NCI-H345 treated with DMSO at 0.1 percent for 48 hours (cell line): ENCODE data around the gene TCHP.
"Not testable (repeated sequence)": the region's sequence is repeated elsewhere in the genome, so short reads cannot be mapped to it uniquely, and the experiment has no call there.

ENCODE experiments used
- DNase-seq: peaks from one replicate; lab custom pipeline; 2025; ENCODE audit not compliant: unreplicated experiment; lab: John Stamatoyannopoulos, UW

The TCHP gene

DNA sequence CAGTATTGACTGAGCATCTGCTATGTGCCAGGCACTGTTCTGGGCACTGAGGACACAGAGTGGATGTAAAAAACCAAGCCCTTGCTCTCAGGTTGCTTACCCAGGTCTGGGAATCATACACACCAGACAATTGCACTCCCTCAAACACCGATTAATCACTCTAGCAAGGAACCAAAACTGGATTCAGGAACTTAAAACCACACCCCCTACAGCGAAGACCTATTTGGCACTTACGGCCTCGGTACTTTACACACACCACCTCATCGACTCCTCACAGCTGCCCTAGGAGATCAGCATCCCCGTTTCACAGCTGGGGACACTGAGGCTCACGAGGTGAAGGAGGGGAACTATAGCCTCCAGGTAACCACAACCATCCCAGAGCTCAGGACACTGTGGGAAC, 21.3 kb upstream of the TCHP start:
- no peak for DNase-seq

GRCh38 chr12:109879351-109880042, 20.6 kb upstream of the TCHP start:
- no peak for DNase-seq

- DNase-seq: peak; percentile 82
Observed at GRCh38 chr12:109880043-109880931, 19.8 kb upstream of the TCHP start, which contains the start of gene GLTP. GLTP (minus strand) TSS chr12:109880541; CDS start chr12:109880374, 167 bp downstream.

DNA sequence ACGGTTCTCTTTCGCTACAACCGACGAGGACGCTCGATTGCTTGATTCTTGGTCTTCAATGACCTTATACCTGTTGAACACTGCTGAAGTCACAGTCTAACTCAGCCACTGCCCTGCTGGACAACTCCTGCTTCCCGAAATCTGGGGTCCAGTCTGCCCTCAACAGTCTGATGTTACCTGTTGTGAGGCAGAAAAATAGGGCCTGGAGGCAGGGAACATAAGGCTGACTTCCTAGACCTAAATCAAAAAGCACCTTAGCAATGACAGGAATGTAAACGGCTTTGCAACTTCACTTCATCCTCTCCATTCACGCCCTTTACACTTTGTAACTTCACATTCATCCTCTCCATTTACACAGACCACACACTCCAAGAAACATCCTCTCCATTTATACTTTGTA, 19.1 kb upstream of the TCHP start:
- DNase-seq: no peak

DNA sequence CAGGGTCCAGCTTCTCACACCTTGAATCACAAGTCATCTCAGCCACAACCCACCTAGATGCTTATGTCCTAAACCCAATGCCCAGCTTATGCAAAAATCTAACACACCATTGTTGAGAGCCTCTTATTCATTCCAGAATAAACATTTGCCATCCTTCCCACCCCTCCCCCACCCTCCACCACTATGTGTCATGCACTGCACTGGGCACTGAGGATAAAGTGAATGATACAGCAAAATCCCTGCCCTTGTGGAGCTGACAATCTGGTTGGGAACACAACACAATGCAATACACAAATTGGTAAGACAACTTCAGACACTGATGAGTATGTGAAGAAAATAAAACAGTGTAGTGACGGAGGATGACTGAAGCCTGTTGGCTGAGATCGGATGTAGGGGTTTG, 18.3 kb upstream of the TCHP start:
- no peak for DNase-seq

DNA sequence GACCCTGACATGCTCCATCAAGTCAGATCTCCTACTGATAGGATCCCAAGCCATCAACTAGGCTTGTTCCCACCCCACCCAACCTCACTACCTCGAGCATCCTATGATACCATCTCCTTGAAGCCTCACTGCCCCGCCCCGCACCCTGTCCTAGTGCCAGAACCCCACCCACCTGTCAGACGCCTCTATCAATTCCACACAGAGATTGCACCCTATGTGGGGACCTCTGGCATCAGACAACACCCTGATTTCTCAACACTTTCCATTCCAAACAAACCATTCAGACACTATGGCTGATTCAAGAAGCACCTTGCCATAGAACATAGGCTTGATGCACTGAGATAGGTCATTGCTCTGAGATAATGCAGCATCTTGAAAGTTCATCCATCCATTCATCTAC, 16.6 kb upstream of the TCHP start:
- no peak for DNase-seq

DNA sequence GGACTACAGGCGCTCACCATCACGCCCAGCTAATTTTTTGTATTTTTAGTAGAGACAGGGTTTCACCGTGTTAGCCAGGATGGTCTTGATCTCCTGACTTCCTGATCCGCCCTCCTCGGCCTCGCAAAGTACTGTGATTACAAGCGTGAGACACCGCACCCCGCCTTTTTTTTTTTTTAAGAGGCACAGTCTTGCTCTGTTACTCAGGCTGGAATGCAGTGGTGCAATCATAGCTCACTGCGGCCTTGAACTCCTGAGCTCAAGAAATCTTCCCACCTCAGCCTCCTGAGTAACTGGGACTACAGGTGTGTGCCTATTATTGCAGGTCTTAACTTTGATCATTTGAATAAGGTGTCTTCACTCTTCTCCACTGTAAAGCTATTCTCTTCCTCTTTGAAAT, 14.5 kb upstream of the TCHP start:
- DNase-seq: no peak

GRCh38 chr12:109888179-109889020, 11.7 kb upstream of the TCHP start:
- DNase-seq: no peak

DNA sequence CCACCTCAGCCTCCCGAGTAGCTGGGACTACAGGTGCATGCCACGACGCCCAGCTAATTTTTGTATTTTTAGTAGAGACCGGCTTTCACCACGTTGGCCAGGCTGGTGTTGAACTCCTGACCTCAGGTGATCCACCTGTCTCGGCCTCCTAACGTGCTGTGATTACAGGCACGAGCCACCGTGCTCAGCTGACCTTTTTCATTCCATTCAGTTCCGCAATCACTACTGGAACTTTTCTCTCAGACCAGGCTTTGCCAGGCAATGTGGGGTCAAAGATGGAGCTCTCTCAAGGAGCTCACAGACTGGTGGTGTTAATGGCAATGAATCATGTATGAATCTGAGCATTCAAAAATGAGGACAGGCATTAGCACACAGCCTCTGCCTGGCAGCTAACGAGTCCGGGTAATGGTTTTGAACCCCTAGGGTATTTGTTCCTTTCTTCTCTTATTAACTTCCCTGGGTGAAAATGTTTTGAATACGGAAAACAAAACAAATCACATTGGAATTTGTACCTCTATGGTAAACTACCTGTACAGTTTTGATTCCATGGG, 9.4 kb upstream of the TCHP start:
- DNase-seq: no peak

DNA sequence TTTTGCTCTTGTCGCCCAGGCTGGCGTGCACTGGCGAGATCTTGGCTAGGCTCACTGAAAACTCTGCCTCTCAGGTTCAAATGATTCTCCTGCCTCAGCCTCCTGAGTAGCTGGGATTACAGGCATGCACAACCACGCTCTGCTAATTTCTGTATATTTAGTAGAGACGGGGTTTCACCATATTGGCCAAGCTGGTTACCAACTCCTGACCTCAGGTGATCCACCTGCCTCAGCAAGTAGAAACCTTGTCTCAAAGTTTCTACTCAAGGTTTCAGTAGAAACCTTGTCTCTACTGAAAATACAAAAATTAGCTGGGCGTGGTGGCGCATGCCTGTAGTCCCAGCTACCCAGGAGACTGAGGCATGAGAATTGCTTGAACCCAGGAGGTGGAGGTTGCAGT, 8.3 kb upstream of the TCHP start:
- not testable (repeated sequence) for DNase-seq

DNA sequence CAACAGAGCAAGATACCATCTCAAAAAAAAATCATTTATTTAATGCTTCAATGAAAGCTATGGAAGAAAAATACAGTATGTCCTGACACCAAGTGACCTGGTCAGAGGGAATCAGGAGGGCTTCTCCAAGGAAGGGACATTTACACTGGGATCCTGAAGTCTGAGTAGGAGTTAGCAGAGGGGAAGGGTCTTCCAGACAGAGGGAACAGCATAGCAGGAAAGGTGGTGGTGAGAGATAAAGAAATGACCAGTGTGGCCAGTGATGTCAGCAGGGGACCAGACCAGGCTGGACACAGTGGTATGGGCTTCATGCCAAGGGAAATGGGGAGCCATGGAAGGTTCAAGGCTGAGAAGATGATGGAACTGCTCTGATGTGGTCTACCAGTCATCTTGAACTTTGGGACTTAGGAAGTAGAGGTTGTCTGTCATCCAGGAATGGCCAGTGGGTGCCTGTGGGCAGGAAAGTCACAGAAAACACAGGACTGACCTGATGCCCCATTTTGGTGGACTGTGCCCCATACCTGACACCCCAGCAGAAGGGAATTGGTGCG, 7.8 kb upstream of the TCHP start:
- DNase-seq: no peak

- no peak for DNase-seq
Observed at GRCh38 chr12:109892748-109893147, 7.3 kb upstream of the TCHP start.

GRCh38 chr12:109893261-109893995, 6.6 kb upstream of the TCHP start:
- DNase-seq: no peak

GRCh38 chr12:109894939-109895338, 5.1 kb upstream of the TCHP start:
- no peak for DNase-seq

GRCh38 chr12:109896188-109896587, 3.9 kb upstream of the TCHP start:
- no peak for DNase-seq

- DNase-seq: no peak
Observed at GRCh38 chr12:109897029-109897428, 3.0 kb upstream of the TCHP start.

GRCh38 chr12:109899345-109899744, 729 bp upstream of the TCHP start:
- not testable (repeated sequence) for DNase-seq

GRCh38 chr12:109900752-109901580, 892 bp downstream of the TCHP start:
- DNase-seq: peak; percentile 38

DNA sequence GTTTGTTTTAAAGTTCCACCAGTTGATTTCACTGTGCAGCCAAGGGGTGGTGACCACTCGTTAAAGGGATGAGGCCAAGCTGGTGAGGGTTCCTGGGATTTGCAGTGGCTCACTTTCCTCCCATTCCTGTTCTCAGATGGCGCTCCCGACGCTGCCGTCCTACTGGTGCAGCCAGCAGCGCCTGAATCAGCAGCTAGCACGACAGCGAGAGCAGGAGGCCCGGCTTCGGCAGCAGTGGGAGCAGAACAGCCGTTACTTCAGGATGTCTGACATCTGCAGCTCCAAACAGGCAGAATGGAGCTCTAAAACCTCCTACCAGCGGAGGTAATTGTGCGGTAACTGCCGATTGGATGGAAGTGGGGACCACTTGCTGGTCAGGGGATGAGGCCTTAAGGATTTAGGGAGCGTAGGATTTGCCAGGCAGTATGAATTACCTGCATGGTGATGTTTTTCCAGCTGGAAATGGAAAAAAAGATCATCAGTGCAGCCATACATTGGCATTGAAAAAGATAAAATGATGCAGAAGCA, 2.9 kb downstream of the TCHP start:
- DNase-seq: no peak
